ENCODE measurements around the gene OGDHL. TPM values are rescaled to one million over a fixed set of nuclear protein-coding genes. Genes with fewer than 3 reads are reported as not detected.
"Not testable (repeated sequence)": the region's sequence is repeated elsewhere in the genome, so short reads cannot be mapped to it uniquely, and the experiment has no call there.

The OGDHL gene
- total and polyA plus RNA-seq, 12 donors, result 1.4 to 31.9 (median 4.8) TPM

DNA sequence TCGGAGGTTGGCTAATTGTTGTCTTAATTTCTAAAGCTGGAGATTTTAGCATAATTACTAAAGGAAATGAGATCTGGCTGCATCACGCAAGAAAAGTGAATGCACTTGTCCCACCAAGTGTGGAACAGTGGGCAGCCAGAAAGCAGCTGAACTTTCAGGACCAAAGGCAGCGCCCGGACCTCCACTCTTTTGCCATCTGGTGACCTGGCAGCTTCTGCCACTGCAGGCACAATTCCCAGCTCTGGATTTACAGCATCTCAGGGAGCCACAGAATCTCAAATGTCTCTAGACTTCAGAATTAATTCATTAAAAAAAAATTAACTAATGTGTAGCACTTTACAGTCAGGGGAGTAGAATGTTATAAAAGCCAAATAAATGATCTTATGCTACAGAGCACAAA is 14.7 kb upstream of the OGDHL start:
- Histone ChIP-seq H3K4me1 (replicated peaks in 1 of 2) (no peaks in the 10 kb centered on the region), H3K4me3 (no peak overlapping the region), H3K27ac (no peak overlapping the region), H3K36me3 (replicated peaks in 1 of 2) (no peaks in the 10 kb centered on the region), H3K9me3 (replicated peaks in 1 of 3) (no peaks in the 10 kb centered on the region), H3K27me3 (no peaks in the 10 kb centered on the region)
- WGBS, 4 donors, result 75 to 87% (median 82%) methylated on average over 4 of the region's 4 CpGs
- no peak for DNase-seq
- intact Hi-C loops (cut with DNase I), result no loop called here
- no peak for TF ChIP-seq POLR2A (IDR thresholded peaks at IDR 0.05)
- TF ChIP-seq CTCF (IDR thresholded peaks at IDR 0.05), result no peak

- H3K27ac ChIP-seq, result no peak overlapping the region
- H3K36me3 ChIP-seq (replicated peaks in 1 of 2), result no peaks in the 10 kb centered on the region
- 57 to 72% (median 66%) methylated on average over 2 of the region's 2 CpGs for WGBS, 4 donors
- no peak for TF ChIP-seq POLR2A (IDR thresholded peaks at IDR 0.05)
- TF ChIP-seq CTCF (IDR thresholded peaks at IDR 0.05), result no peak
- intact Hi-C loops (cut with DNase I), result no loop called here
- H3K4me3 ChIP-seq, result no peak overlapping the region
- no peaks in the 10 kb centered on the region for H3K27me3 ChIP-seq
- no peaks in the 10 kb centered on the region for H3K9me3 ChIP-seq (replicated peaks in 1 of 3)
- H3K4me1 ChIP-seq (replicated peaks in 1 of 2), result no peaks in the 10 kb centered on the region
- no peak for DNase-seq
Observed at GRCh38 chr10:49775014-49775413, 12.9 kb upstream of the OGDHL start.

DNA sequence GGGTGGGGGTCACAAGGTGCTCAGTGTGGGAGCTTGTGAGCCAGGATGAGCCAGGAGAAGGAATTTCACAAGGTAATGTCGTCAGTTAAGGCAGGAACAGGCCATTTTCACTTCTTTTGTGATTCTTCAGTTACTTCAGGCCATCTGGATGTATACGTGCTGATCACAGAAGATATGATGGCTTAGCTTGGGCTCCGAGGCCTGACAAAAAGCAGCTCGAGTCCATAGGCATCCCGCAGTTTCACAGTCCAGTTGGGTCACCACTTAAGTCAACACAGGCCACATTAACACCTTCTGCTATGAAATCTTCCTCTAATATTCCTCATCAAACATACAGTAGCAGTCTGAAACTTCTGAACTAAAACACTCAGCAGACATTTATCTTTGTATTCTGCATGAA is 10.8 kb upstream of the OGDHL start:
- H3K4me1 ChIP-seq (replicated peaks in 1 of 2); intact Hi-C loops (cut with DNase I); H3K4me3 ChIP-seq; H3K27ac ChIP-seq; H3K9me3 ChIP-seq (replicated peaks in 1 of 3); DNase-seq; H3K36me3 ChIP-seq (replicated peaks in 1 of 2): not testable (repeated sequence)
- H3K27me3 ChIP-seq, result peaks cover 13% of the 10 kb centered on the region
- WGBS, 4 donors, result 32 to 53% (median 38%) methylated on average over 5 of the region's 5 CpGs

GRCh38 chr10:49771046-49771445 is 8.9 kb upstream of the OGDHL start:
- DNase-seq; H3K36me3 ChIP-seq (replicated peaks in 1 of 2); H3K27ac ChIP-seq; H3K4me1 ChIP-seq (replicated peaks in 1 of 2); intact Hi-C loops (cut with DNase I); H3K9me3 ChIP-seq (replicated peaks in 1 of 3); H3K4me3 ChIP-seq: not testable (repeated sequence)
- 43 to 49% (median 46%) methylated on average over 11 of the region's 11 CpGs for WGBS, 4 donors
- peaks cover 16% of the 10 kb centered on the region for H3K27me3 ChIP-seq

DNA sequence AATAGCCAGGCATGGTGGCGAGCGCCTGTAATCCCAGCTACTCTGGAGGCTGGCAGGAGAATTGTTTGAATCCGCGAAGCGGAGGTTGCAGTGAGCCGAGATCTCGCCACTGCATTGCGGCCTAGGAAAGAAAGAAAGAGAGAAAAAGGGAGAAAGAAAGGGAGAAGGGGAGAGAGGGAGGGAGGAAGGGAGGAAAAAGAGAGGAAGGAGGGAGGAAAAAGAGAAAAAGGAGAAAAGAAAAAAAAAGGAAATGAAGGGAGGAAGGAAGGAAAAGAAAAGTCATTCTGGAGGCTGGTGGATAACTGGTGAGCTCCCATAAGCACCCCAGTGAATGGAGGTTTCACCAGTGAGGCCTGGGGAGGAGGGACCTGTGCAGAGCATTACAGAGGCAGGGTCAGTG is 7.6 kb upstream of the OGDHL start:
- intact Hi-C loops (cut with DNase I), result no loop called here
- H3K4me1 ChIP-seq (replicated peaks in 1 of 2), result no peaks in the 10 kb centered on the region
- H3K4me3 ChIP-seq, result no peak overlapping the region
- no peak overlapping the region for H3K27ac ChIP-seq
- TF ChIP-seq POLR2A (IDR thresholded peaks at IDR 0.05) (no peak), CTCF (IDR thresholded peaks at IDR 0.05) (no peak)
- H3K27me3 ChIP-seq, result peaks cover 16% of the 10 kb centered on the region
- H3K36me3 ChIP-seq (replicated peaks in 1 of 2), result no peaks in the 10 kb centered on the region
- DNase-seq, result no peak
- 89 to 96% (median 94%) methylated on average over 8 of the region's 8 CpGs for WGBS, 4 donors
- no peaks in the 10 kb centered on the region for H3K9me3 ChIP-seq (replicated peaks in 1 of 3)
